Calu3 (cell line): Measurements from ENCODE around the gene FREM3. TPM values are rescaled to one million over a fixed set of nuclear protein-coding genes. Genes with fewer than 3 reads are reported as not detected.

Source experiments
- BruUV-seq: library from RNA; stranded (reverse); fragments of 400-500 nt; replicated peaks from 2 replicates; lab custom pipeline; 2021; lab: Mats Ljungman, UMichigan
- CTCF ChIA-PET: fragments of 300-600 bp; sonication (Branson Sonifier 250); formaldehyde crosslinking; loops from one replicate; lab custom pipeline; 2022; ENCODE audit warnings: antibody characterized with exemption; lab: Charles Lee
- DNase-seq: peaks from one replicate; pipeline ENCODE4 v3.0.0; 2022
- H3K27ac Mint-ChIP-seq: one replicate; pipeline ENCODE4 v1.8.0; 2022; ENCODE audit warnings: mixed read lengths; ENCODE audit not compliant: unreplicated experiment
- H3K27me3 Mint-ChIP-seq: one replicate; pipeline ENCODE4 v1.8.0; 2022; ENCODE audit warnings: mixed read lengths; ENCODE audit not compliant: unreplicated experiment
- H3K36me3 Mint-ChIP-seq: one replicate; pipeline ENCODE4 v1.8.0; 2022; ENCODE audit warnings: mild to moderate bottlenecking, moderate library complexity, mixed read lengths; ENCODE audit not compliant: insufficient read depth, unreplicated experiment
- H3K4me1 Mint-ChIP-seq: one replicate; pipeline ENCODE4 v1.8.0; 2022; ENCODE audit warnings: mild to moderate bottlenecking, low read depth, mixed read lengths; ENCODE audit not compliant: unreplicated experiment
- H3K4me3 Mint-ChIP-seq: one replicate; pipeline ENCODE4 v1.8.0; 2022; ENCODE audit warnings: mild to moderate bottlenecking, low read depth, moderate library complexity, mixed read lengths; ENCODE audit not compliant: unreplicated experiment
- H3K9me3 Mint-ChIP-seq: one replicate; pipeline ENCODE4 v1.8.0; 2022; ENCODE audit warnings: low read depth, mixed read lengths; ENCODE audit not compliant: unreplicated experiment
- CTCF ChIP-seq: fragments of 200-600 bp; IDR thresholded peaks from one replicate; pipeline ENCODE4 v1.8.0; 2022; ENCODE audit warnings: antibody characterized with exemption; ENCODE audit not compliant: unreplicated experiment
- intact Hi-C: fragments of 100-400 bp; cut with micrococcal nuclease; formaldehyde crosslinking; loops from one replicate; pipeline ENCODE4 v1.10.0; 2022; ENCODE audit not compliant: unreplicated experiment
- total RNA-seq: library from RNA; stranded (reverse); gene quantifications from 2 replicates; pipeline ENCODE4 v1.2.3, GENCODE V29; 2022

FREM3 gene
- total RNA-seq, 1 experiment from 2014 or later = not detected

DNA sequence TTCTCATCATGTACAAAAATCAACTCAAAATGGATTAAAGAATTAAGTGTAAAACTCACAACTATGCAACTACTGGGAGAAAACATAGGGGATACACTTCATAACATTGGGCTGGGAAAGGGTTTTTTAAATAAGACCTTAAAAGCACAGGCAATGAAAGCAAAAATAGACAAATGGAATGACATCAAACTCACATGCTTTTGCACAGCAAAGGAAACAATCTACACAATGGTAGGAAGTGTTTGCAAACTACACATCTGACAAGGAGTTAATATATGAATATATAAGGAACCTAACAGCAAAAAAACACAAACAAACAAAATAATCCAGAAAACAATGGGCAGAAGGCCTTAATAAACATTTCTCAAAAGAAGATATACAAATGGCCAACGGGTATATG lies 57.9 kb downstream of the FREM3 start:
- H3K36me3 Mint-ChIP-seq = no peaks in the 10 kb centered on the region
- intact Hi-C loops = no loop called here
- no peak for DNase-seq
- H3K9me3 Mint-ChIP-seq = peaks cover 8% of the 10 kb centered on the region
- no peak overlapping the region for H3K4me3 Mint-ChIP-seq
- peaks cover 77% of the 10 kb centered on the region for H3K27me3 Mint-ChIP-seq
- no peak for TF ChIP-seq CTCF
- CTCF ChIA-PET = no interaction called here
- no TSS peak for BruUV-seq
- H3K4me1 Mint-ChIP-seq = peaks cover 7% of the 10 kb centered on the region
- H3K27ac Mint-ChIP-seq = no peak overlapping the region

- TF ChIP-seq CTCF = no peak
- CTCF ChIA-PET = no interaction called here
- peaks cover 74% of the 10 kb centered on the region for H3K27me3 Mint-ChIP-seq
Measured at GRCh38 chr4:143641361-143641760, 59.1 kb downstream of the FREM3 start.

DNA sequence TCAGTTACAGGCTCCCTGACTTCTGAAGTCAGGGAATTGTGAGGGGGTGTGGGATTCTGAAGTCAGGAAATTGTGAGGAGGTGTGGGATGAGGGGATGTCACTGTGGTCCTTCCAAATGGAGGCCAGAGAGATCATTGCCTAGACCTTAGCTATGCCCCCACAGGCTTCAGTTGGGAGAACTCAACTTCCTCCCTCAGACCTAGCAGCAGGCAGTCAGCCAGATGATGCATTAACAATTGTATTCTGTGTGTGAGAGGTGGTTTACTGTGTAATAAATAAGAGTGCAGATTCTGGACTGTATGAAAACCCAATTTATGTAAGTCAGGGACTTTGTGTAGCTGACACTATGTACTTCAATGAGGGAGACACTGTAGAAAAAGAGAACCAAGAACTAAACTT lies 65.7 kb downstream of the FREM3 start:
- CTCF ChIA-PET = no interaction called here
- peaks cover 91% of the 10 kb centered on the region for H3K27me3 Mint-ChIP-seq
- TF ChIP-seq CTCF = no peak
- intact Hi-C loops = no loop called here
- BruUV-seq = no TSS peak
- no peak overlapping the region for H3K27ac Mint-ChIP-seq
- DNase-seq = no peak
- no peak overlapping the region for H3K4me3 Mint-ChIP-seq
- no peaks in the 10 kb centered on the region for H3K36me3 Mint-ChIP-seq
- no peaks in the 10 kb centered on the region for H3K4me1 Mint-ChIP-seq
- H3K9me3 Mint-ChIP-seq = no peaks in the 10 kb centered on the region

More at GRCh38 chr4:143641361-143641760, 59.1 kb downstream of the FREM3 start:
- H3K4me1 Mint-ChIP-seq = peaks cover 7% of the 10 kb centered on the region
- H3K27ac Mint-ChIP-seq = no peak overlapping the region
- no TSS peak for BruUV-seq
- peak; percentile 3 for DNase-seq
- intact Hi-C loops = no loop called here
- no peaks in the 10 kb centered on the region for H3K36me3 Mint-ChIP-seq
- no peak overlapping the region for H3K4me3 Mint-ChIP-seq
- no peaks in the 10 kb centered on the region for H3K9me3 Mint-ChIP-seq

DNA sequence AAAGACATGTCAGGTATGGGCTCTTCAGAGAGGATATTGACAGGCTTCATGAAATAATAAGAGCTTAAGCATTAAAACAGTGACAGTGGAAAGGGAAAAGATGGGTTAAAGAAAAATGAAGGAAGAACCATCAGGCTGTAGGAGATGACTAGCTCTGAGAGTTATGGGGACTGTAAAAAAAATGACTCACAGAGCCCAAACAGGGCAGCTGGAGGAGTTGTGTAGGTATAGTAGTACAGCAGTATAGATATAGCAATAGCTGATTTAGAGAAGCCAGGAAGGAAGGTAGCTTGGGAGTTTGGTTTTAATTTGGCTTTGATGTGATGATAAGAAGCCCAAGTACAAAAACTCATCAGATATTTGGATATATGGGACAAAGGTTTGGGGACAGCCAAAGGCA lies 66.6 kb downstream of the FREM3 start:
- no peak overlapping the region for H3K27ac Mint-ChIP-seq
- intact Hi-C loops = no loop called here
- no peak for DNase-seq
- BruUV-seq = no TSS peak
- TF ChIP-seq CTCF = no peak
- peaks cover 90% of the 10 kb centered on the region for H3K27me3 Mint-ChIP-seq
- H3K36me3 Mint-ChIP-seq = no peaks in the 10 kb centered on the region
- H3K4me1 Mint-ChIP-seq = no peaks in the 10 kb centered on the region
- CTCF ChIA-PET = no interaction called here
- no peak overlapping the region for H3K4me3 Mint-ChIP-seq
- H3K9me3 Mint-ChIP-seq = no peaks in the 10 kb centered on the region
